Caki2 (cell line): Measurements from ENCODE around the gene MYO3A. TPM values are rescaled to one million over a fixed set of nuclear protein-coding genes. Genes with fewer than 3 reads are reported as not detected.

ENCODE experiments used
- DNase-seq: peaks from one replicate; pipeline ENCODE4 v3.0.0-alpha.2; 2015; ENCODE audit warnings: low read depth
- in situ Hi-C: cut with HindIII; loops from 2 replicates; pipeline ENCODE4 v1.10.0; 2016; ENCODE audit warnings: low sequenced_read_pairs, low pct_unique_long_range_greater_than_20kb, mixed read lengths
- total RNA-seq: library from RNA; depleted of rRNA; stranded (reverse); fragments of >200 nt; shearing (Covaris generic); gene quantifications from 2 replicates; pipeline ENCODE4 v1.2.3, GENCODE V29; 2014; ENCODE audit warnings: low replicate concordance

Gene MYO3A
- total RNA-seq, 1 experiment from 2014 or later: 4.5 TPM

GRCh38 chr10:26222563-26222962 is 288.5 kb downstream of the MYO3A start:
- in situ Hi-C loops: no loop called here
- DNase-seq: no peak

DNA sequence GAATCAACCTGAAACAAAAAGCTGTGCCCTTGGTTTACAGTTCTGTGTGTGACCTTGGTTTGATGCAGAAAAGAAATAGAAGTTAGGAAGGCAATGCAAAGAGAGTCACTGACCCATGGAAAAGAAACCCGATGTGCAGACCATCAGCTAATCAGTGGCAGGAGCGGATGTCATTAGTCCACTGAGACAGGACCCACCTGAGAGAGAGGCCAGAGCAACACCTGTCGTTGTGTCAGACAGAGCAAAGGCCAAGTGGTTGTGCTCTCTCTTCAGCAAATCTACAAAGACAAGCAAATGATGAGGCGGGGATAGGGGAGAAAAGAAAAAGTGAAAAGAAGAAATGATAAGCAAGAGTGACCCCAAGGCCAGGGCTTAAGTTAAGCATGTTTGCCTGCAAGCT is 291.3 kb downstream of the MYO3A start:
- in situ Hi-C loops: no loop called here
- no peak for DNase-seq

- DNase-seq: no peak
- in situ Hi-C loops: no loop called here
Measured at GRCh38 chr10:26227786-26228185, 293.8 kb downstream of the MYO3A start.

DNA sequence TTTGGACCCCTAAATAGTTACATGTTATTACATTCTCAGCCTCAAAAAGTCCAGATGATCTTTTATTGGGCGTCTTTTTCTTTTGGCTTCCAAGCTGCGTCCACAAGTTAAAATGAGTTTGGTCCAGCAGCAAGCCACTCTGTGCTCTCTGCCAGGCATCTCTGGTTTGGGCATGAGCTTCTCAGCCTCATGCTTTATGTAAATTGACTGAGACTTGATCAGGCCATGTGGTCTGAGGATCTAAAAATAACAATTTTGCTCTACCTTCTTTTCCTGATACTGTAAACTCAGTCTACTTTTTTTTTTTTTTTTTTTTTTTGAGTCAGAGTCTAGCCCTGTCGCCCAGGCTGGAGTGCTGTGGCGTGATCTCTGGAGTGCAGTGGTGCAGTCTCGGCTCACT is 298.1 kb downstream of the MYO3A start:
- DNase-seq: no peak

DNA sequence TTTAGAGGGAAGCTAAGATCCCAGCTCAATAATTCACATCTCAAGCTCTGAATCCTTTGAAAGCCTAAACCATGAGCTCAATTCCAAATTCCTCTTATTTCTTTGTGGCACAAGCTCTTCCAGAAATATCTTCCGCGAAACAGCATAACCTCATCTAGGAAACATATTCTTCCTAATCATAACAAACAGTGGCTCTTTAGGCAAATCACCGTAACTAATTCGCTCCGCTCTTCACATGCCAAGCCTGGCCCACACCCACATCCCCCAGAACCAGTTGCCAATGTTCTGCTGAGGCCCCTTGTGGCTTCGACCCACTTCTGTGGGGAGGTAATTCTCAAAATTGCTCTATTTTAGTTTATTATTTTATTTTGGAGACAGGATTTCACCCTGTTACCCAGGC is 301.7 kb downstream of the MYO3A start:
- in situ Hi-C loops: no loop called here
- no peak for DNase-seq

More for the DNA sequence above, 298.1 kb downstream of the MYO3A start:
- in situ Hi-C loops: no loop called here

GRCh38 chr10:26238378-26238777 is 304.3 kb downstream of the MYO3A start:
- no peak for DNase-seq

GRCh38 chr10:26242706-26243350 is 308.8 kb downstream of the MYO3A start:
- in situ Hi-C loops: no loop called here

More at GRCh38 chr10:26238378-26238777, 304.3 kb downstream of the MYO3A start:
- in situ Hi-C loops: no loop called here

GRCh38 chr10:26243351-26243720 is 309.3 kb downstream of the MYO3A start:
- in situ Hi-C loops: no loop called here
- no peak for DNase-seq

More at GRCh38 chr10:26242706-26243350, 308.8 kb downstream of the MYO3A start:
- no peak for DNase-seq

GRCh38 chr10:26249681-26250080 is 315.7 kb downstream of the MYO3A start:
- DNase-seq: no peak
- in situ Hi-C loops: no loop called here

DNA sequence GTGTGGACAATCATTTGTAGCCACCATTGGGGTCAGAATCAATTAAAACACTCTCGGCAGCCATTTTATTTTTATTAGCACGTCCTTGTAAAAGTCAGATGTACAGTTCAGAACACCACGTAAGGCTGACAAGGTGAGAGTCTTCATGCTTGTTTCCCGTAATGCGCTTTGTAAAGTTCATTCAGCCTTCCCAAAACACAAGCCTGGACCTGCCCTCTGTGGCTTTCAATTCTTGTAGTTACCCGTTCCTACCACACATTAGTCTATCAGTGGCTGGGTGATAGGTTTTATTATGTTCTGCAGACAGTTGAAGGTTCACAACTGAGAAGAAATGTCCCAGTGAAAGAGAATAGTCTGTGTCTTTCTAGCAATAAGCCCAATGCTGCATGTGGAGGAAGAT is 317.9 kb downstream of the MYO3A start:
- in situ Hi-C loops: no loop called here
- DNase-seq: no peak

DNA sequence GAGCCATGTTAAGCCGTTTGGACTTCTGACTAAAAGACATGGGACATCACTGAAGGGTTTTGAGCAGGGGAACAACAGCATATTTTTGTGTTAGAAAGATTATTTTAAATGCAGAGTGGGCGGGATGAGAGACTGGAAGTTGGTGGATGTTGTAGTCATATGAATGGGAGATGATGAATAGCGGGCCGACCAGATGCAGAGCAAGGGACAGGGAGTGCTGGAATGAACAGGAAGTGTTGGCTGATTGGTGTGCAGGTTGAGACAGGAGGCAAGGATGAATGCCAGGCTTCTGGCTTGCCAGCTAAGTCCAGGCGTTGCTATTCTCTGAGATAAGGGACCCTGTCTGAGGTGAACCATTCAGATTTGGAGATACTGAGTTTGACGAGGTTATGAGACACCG is 320.6 kb downstream of the MYO3A start:
- DNase-seq: no peak
- in situ Hi-C loops: no loop called here

DNA sequence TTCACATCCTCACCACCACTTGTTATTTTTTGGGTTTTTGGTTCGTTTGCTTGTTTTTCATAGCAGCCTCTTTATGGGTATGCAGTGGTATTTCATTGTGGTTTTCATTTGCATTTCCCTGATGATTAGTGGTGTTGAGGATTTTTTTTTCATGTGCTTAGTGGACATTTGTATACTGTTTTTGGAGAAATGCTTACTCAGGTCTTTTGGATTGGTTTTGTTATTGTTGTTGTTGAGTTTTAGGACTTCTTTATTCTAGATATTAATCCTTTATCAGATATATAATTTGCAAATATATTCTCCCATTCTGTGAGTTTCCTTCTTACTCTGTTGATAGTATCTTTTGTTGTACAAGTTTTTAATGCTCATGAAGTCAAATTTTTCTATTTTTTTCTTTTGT is 325.3 kb downstream of the MYO3A start:
- no peak for DNase-seq
- in situ Hi-C loops: no loop called here
